HCT116 (cell line): Measurements from ENCODE around the gene TMEM208. TPM values are rescaled to one million over a fixed set of nuclear protein-coding genes. Genes with fewer than 3 reads are reported as not detected.

Experiments used
- ATAC-seq: fragments of 200-7000 bp; cut with Tn5 transposase; 2 replicates; pipeline ENCODE4 v1.9.1; 2020; ENCODE audit warnings: mild to moderate bottlenecking, moderate library complexity
- BruUV-seq: library from RNA; stranded (reverse); fragments of 400-500 nt; replicated peaks from 2 replicates; lab custom pipeline; 2021; lab: Mats Ljungman, UMichigan
- CTCF ChIA-PET: fragments of 300-600 bp; sonication (Branson Sonifier 250); formaldehyde crosslinking; loops from one replicate; lab custom pipeline; 2021; ENCODE audit warnings: antibody characterized with exemption; lab: Charles Lee
- POLR2A ChIA-PET: fragments of 300-600, 350-600 bp; sonication (Branson Sonifier 250); formaldehyde crosslinking; loops from one replicate; lab custom pipeline; 2021; ENCODE audit warnings: antibody characterized with exemption; lab: Charles Lee
- RAD21 ChIA-PET, 2 experiments: fragments of 300-600 bp; sonication (Branson Sonifier 250); formaldehyde crosslinking; loops; one replicate each; lab custom pipeline; 2023; ENCODE audit warnings: low total read pairs in 2 of 2; ENCODE audit not compliant: uncharacterized antibody in 2 of 2, unreplicated experiment in 2 of 2, low non-redundant PET in 1 of 2; lab: Charles Lee
- DNase-seq: peaks from one replicate; pipeline ENCODE4 v3.0.0-alpha.2; 2010; ENCODE audit warnings: low read depth, low spot score
- H2AFZ ChIP-seq: fragments of 200-600 bp; shearing (Covaris generic), sonication (generic); 2 replicates; pipeline ENCODE4 v1.6.1; 2017; ENCODE audit warnings: low read depth, mixed run types, mixed read lengths, antibody characterized with exemption, low read length; ENCODE audit not compliant: poor library complexity, severe bottlenecking
- H3K27ac ChIP-seq: 2 replicates; pipeline ENCODE4 v1.5.1; 2012; ENCODE audit warnings: low read depth, low read length
- H3K27me3 ChIP-seq: fragments of 200-600 bp; sonication (generic); 2 replicates; pipeline ENCODE4 v1.6.1; 2016; ENCODE audit warnings: mixed run types, low read length, mixed read lengths; ENCODE audit not compliant: insufficient read depth
- H3K36me3 ChIP-seq, 2 experiments: fragments of 200-500 bp in 1 of 2; fragments of 200-600 bp in 1 of 2; sonication (Bioruptor generic) in 1 of 2; sonication (generic) in 1 of 2; 2 replicates each; pipeline versions ENCODE4 v1.5.1 to v1.6.1; 2014 to 2016; ENCODE audit warnings: low read length in 2 of 2, inconsistent platforms in 1 of 2, mixed read lengths in 1 of 2, mixed run types in 1 of 2; ENCODE audit not compliant: insufficient read depth in 2 of 2, control insufficient read depth in 1 of 2
- H3K4me1 ChIP-seq, 2 experiments: fragments of 200-600 bp in 1 of 2; sonication (generic) in 1 of 2; 2 replicates each; pipeline versions ENCODE4 v1.5.1 to v1.6.1; 2012 to 2017; ENCODE audit warnings: low read length in 2 of 2, inconsistent platforms in 1 of 2, mild to moderate bottlenecking in 1 of 2, mixed read lengths in 1 of 2, mixed run types in 1 of 2, moderate library complexity in 1 of 2; ENCODE audit not compliant: insufficient read depth in 2 of 2, control insufficient read depth in 1 of 2
- H3K4me2 ChIP-seq: fragments of 200-600 bp; sonication (generic); 2 replicates; pipeline ENCODE4 v1.6.1; 2017; ENCODE audit warnings: mixed run types, low read length, mixed read lengths
- H3K4me3 ChIP-seq, 2 experiments: fragments of 200-600 bp in 1 of 2; sonication (generic) in 1 of 2; replicated peaks in 1 of 2; 2 replicates each; pipeline ENCODE4 v1.5.1; 2011 to 2016; ENCODE audit warnings: low read length in 2 of 2, control low read depth in 1 of 2, low read depth in 1 of 2, mild to moderate bottlenecking in 1 of 2, mixed read lengths in 1 of 2, mixed run types in 1 of 2
- H3K79me2 ChIP-seq: fragments of 200-600 bp; sonication (generic); 2 replicates; pipeline ENCODE4 v1.6.1; 2017; ENCODE audit warnings: mild to moderate bottlenecking, mixed run types, low read length, moderate library complexity, mixed read lengths; ENCODE audit not compliant: insufficient read depth
- H3K9ac ChIP-seq: fragments of 200-600 bp; sonication (generic); 2 replicates; pipeline ENCODE4 v1.6.1; 2016; ENCODE audit warnings: low read length, mixed read lengths
- H3K9me2 ChIP-seq: fragments of 200-600 bp; sonication (generic), shearing (Covaris generic); 2 replicates; pipeline ENCODE4 v1.6.1; 2017; ENCODE audit warnings: mixed run types, mild to moderate bottlenecking, moderate library complexity; ENCODE audit not compliant: insufficient read depth
- H3K9me3 ChIP-seq, 2 experiments: fragments of 200-500 bp in 1 of 2; fragments of 200-600 bp in 1 of 2; sonication (Bioruptor generic) in 1 of 2; sonication (generic) in 1 of 2; 2 replicates each; pipeline ENCODE4 v1.6.1; 2014 to 2017; ENCODE audit warnings: low read length in 2 of 2, mixed read lengths in 2 of 2, inconsistent platforms in 1 of 2, low read depth in 1 of 2, mild to moderate bottlenecking in 1 of 2, mixed run types in 1 of 2, moderate library complexity in 1 of 2; ENCODE audit not compliant: control insufficient read depth in 1 of 2, insufficient read depth in 1 of 2
- H4K20me1 ChIP-seq: fragments of 200-600 bp; sonication (generic), shearing (Covaris generic); 2 replicates; pipeline ENCODE4 v1.6.1; 2017; ENCODE audit warnings: mixed run types, mild to moderate bottlenecking, moderate library complexity; ENCODE audit not compliant: insufficient read depth
- CBX3 ChIP-seq: IDR thresholded peaks from 2 replicates; pipeline ENCODE4 v1.6.1; 2012; ENCODE audit warnings: low read depth
- EGR1 ChIP-seq: IDR thresholded peaks from 2 replicates; pipeline ENCODE4 v1.6.1; 2012; ENCODE audit warnings: low read depth
- ELF1 ChIP-seq: IDR thresholded peaks from 2 replicates; pipeline ENCODE4 v1.6.1; 2012; ENCODE audit warnings: low read depth, borderline replicate concordance
- EZH2 ChIP-seq: fragments of 200-600 bp; sonication (generic); IDR thresholded peaks from 2 replicates; pipeline ENCODE4 v1.6.1; 2017; ENCODE audit warnings: antibody characterized with exemption, mixed run types
- EZH2phosphoT487 ChIP-seq: fragments of 200-600 bp; IDR thresholded peaks from 2 replicates; pipeline ENCODE4 v1.6.1; 2018; ENCODE audit warnings: antibody characterized with exemption, borderline replicate concordance
- FOSL1 ChIP-seq: IDR thresholded peaks from 2 replicates; pipeline ENCODE4 v1.6.1; 2012; ENCODE audit warnings: low read depth
- JUND ChIP-seq: IDR thresholded peaks from 2 replicates; pipeline ENCODE4 v1.6.1; 2012
- POLR2A ChIP-seq: IDR thresholded peaks from 2 replicates; pipeline ENCODE4 v1.7.0; 2011; ENCODE audit warnings: borderline replicate concordance; ENCODE audit not compliant: insufficient read depth, insufficient read length; ENCODE audit errors: extremely low read depth
- POLR2AphosphoS5 ChIP-seq: IDR thresholded peaks from 2 replicates; pipeline ENCODE4 v1.6.1; 2011; ENCODE audit warnings: mild to moderate bottlenecking, low read depth, low read length, moderate library complexity
- RAD21 ChIP-seq: IDR thresholded peaks from 2 replicates; pipeline ENCODE4 v1.6.1; 2012; ENCODE audit warnings: low read depth, mild to moderate bottlenecking
- SIN3A ChIP-seq: IDR thresholded peaks from 2 replicates; pipeline ENCODE4 v1.6.1; 2012; ENCODE audit warnings: low read depth
- SP1 ChIP-seq: IDR thresholded peaks from 2 replicates; pipeline ENCODE4 v1.6.1; 2012; ENCODE audit warnings: low read depth
- SRF ChIP-seq: IDR thresholded peaks from 2 replicates; pipeline ENCODE4 v1.6.1; 2012; ENCODE audit warnings: low read depth
- TCF7L2 ChIP-seq: IDR thresholded peaks from 2 replicates; pipeline ENCODE4 v1.7.0; 2011; ENCODE audit warnings: borderline replicate concordance, inconsistent platforms; ENCODE audit not compliant: insufficient read depth, insufficient read length; ENCODE audit errors: extremely low read depth
- YY1 ChIP-seq: IDR thresholded peaks from 2 replicates; pipeline ENCODE4 v1.6.1; 2011; ENCODE audit warnings: low read length, low read depth, moderate library complexity, mild to moderate bottlenecking; ENCODE audit not compliant: insufficient replicate concordance; ENCODE audit errors: extremely low read depth
- ZBTB33 ChIP-seq: IDR thresholded peaks from 2 replicates; pipeline ENCODE4 v1.6.1; 2011; ENCODE audit warnings: mild to moderate bottlenecking, low read length, moderate library complexity; ENCODE audit not compliant: insufficient replicate concordance; ENCODE audit errors: extremely low read depth
- ZFX ChIP-seq: fragments of 450-650 bp; IDR thresholded peaks from 2 replicates; pipeline ENCODE4 v1.6.1; 2017
- ZNF274 ChIP-seq: fragments of 200-500 bp; sonication (Bioruptor generic); IDR thresholded peaks from 2 replicates; pipeline ENCODE4 v1.6.1; 2014; ENCODE audit warnings: mild to moderate bottlenecking, low read depth, low read length, inconsistent platforms
- intact Hi-C: fragments of 100-400 bp; cut with micrococcal nuclease; formaldehyde crosslinking; loops from 2 replicates; pipeline ENCODE4 v1.10.0; 2022
- total RNA-seq: library from RNA; stranded (reverse); gene quantifications from one replicate; pipeline ENCODE4 v1.2.1, GENCODE V29; 2021; ENCODE audit not compliant: unreplicated experiment
- TF ChIP-seq, protein P1 (sequence below): IDR thresholded peaks from 2 replicates; pipeline ENCODE4 v1.6.1; 2012; ENCODE audit warnings: low read depth
- TF ChIP-seq, protein P2 (sequence below): IDR thresholded peaks from 2 replicates; pipeline ENCODE4 v1.6.1; 2012

TMEM208 gene
- total RNA-seq, 1 experiment from 2014 or later: 36.1 TPM

DNA sequence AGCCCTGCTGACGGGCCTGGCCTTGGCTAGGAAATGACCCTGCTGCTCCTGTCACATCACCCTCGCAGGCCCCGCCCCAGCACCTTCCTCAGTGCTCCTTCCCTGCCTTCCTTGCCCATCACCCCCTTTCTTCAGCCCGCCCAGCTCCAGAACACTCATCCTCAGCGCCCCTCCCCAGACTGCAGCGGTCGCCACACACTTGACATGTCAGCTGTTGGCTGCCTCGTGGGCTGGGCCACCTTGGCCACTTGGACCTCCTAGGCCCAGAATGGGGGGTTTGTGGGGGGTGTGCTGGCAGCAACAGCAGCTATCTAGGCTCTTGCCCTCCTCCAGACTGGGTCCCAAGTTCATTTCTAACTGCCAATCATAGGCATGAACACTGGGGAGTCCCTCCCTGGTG, 17.4 kb upstream of the TMEM208 start:
- TF ChIP-seq EZH2 (no peak), SRF (no peak), SIN3A (no peak), ZBTB33 (no peak), TCF7L2 (no peak), EZH2phosphoT487 (no peak), JUND (no peak), CBX3 (no peak), RAD21 (no peak), YY1 (no peak), ELF1 (no peak), ZFX (no peak), SP1 (no peak), POLR2A (no peak), ZNF274 (no peak), EGR1 (no peak), FOSL1 (no peak), POLR2AphosphoS5 (no peak)
- TF ChIP-seq, protein P1, sequence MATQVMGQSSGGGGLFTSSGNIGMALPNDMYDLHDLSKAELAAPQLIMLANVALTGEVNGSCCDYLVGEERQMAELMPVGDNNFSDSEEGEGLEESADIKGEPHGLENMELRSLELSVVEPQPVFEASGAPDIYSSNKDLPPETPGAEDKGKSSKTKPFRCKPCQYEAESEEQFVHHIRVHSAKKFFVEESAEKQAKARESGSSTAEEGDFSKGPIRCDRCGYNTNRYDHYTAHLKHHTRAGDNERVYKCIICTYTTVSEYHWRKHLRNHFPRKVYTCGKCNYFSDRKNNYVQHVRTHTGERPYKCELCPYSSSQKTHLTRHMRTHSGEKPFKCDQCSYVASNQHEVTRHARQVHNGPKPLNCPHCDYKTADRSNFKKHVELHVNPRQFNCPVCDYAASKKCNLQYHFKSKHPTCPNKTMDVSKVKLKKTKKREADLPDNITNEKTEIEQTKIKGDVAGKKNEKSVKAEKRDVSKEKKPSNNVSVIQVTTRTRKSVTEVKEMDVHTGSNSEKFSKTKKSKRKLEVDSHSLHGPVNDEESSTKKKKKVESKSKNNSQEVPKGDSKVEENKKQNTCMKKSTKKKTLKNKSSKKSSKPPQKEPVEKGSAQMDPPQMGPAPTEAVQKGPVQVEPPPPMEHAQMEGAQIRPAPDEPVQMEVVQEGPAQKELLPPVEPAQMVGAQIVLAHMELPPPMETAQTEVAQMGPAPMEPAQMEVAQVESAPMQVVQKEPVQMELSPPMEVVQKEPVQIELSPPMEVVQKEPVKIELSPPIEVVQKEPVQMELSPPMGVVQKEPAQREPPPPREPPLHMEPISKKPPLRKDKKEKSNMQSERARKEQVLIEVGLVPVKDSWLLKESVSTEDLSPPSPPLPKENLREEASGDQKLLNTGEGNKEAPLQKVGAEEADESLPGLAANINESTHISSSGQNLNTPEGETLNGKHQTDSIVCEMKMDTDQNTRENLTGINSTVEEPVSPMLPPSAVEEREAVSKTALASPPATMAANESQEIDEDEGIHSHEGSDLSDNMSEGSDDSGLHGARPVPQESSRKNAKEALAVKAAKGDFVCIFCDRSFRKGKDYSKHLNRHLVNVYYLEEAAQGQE: no peak
- TF ChIP-seq, protein P2, sequence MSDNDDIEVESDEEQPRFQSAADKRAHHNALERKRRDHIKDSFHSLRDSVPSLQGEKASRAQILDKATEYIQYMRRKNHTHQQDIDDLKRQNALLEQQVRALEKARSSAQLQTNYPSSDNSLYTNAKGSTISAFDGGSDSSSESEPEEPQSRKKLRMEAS: no peak
- Histone ChIP-seq H3K4me3 (no peak overlapping the region), H3K27ac (no peak overlapping the region), H3K9me3 (no peaks in the 10 kb centered on the region), H3K9ac (no peak overlapping the region), H3K4me2 (no peak overlapping the region), H3K36me3 (no peaks in the 10 kb centered on the region), H3K27me3 (no peaks in the 10 kb centered on the region), H2AFZ (no peak overlapping the region), H4K20me1 (no peaks in the 10 kb centered on the region), H3K79me2 (no peaks in the 10 kb centered on the region), H3K9me2 (no peaks in the 10 kb centered on the region), H3K4me1 (peaks cover 11 to 34% of the 10 kb centered on the region in 2 experiments)
- BruUV-seq: no TSS peak
- RAD21 ChIA-PET: no interaction called here
- intact Hi-C loops: no loop called here
- CTCF ChIA-PET: interaction anchor here (1.4 kb wide), 1 partner anchor 11 kb away, joined by 3 read pairs; no protein-coding TSS in a partner anchor
- DNase-seq (no peak), ATAC-seq (no peak)
- POLR2A ChIA-PET: no interaction called here
